Astrocyte of the cerebellum (primary cell): ENCODE results near the gene COL9A3.
A peak's percentile ranks its signal among the peaks of the same experiment; 100 is the strongest.

Experiments used
- DNase-seq: peaks from one replicate; pipeline ENCODE4 v3.0.0-alpha.2; 2011; ENCODE audit warnings: low read depth
- H3K4me3 ChIP-seq: 2 replicates; pipeline ENCODE4 v1.5.1; 2011; ENCODE audit warnings: mild to moderate bottlenecking, low read depth, low read length, moderate library complexity
- CTCF ChIP-seq: IDR thresholded peaks from 2 replicates; pipeline ENCODE4 v1.5.1; 2012; ENCODE audit warnings: low read length, low read depth, moderate library complexity, mild to moderate bottlenecking; ENCODE audit errors: missing control alignments
- in situ Hi-C: cut with HindIII; loops from 2 replicates; pipeline ENCODE4 v1.10.0; 2017; ENCODE audit warnings: low sequenced_read_pairs

The COL9A3 gene

GRCh38 chr20:62822239-62822787 is 5.5 kb downstream of the COL9A3 start:
- DNase-seq: no peak
- no peak overlapping the region for H3K4me3 ChIP-seq
- in situ Hi-C loops: no loop called here
- no peak for TF ChIP-seq CTCF

- peak; percentile 35 for TF ChIP-seq CTCF
- in situ Hi-C loops: no loop called here
- no peak for DNase-seq
- no peak overlapping the region for H3K4me3 ChIP-seq
Measured at GRCh38 chr20:62822788-62823651, 6.2 kb downstream of the COL9A3 start.

GRCh38 chr20:62823688-62824475 is 7.0 kb downstream of the COL9A3 start:
- in situ Hi-C loops: no loop called here
- no peak for DNase-seq
- no peak overlapping the region for H3K4me3 ChIP-seq
- TF ChIP-seq CTCF: no peak

DNA sequence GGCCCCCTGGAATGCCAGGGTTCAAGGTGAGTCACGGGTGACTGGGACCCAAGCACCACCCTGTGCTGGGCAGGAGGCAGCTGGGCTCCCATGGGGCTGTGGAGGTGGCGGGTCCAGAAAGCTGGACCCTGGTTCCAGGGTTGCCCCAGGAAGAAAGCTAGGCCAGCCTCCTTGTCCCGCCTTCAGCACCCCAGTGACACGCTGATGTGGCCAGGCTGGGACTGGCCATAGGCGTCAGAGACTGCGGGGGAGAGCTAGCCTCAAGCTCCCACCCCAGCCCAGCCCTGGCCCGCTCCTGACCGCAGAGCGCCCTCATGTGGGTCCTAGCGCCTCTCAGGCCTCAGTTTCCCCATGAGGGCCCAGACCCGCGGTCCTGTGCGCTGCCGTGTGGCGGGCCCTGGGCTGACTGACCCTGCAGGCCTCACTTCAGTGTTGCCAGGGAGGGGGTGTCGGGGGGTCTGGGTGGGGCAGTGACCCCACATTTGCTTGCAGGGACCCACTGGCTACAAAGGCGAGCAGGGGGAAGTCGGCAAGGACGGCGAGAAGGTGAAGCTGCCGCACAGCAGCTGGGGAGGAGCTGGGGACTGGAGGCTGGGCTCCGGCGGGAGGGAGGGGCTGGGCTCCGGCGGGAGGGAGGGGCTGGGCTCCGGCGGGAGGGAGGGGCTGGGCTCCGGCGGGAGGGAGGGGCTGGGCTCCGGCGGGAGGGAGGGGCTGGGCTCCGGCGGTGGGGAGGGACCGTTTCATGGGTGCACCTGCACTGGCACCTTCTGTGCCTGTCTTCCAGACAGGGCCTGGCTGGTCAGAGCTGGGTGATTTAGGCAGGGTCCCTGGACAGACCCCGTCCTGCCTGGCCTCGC is 7.9 kb downstream of the COL9A3 start:
- no peak overlapping the region for H3K4me3 ChIP-seq
- no peak for TF ChIP-seq CTCF
- in situ Hi-C loops: no loop called here
- no peak for DNase-seq

- no peak overlapping the region for H3K4me3 ChIP-seq
- in situ Hi-C loops: no loop called here
- no peak for DNase-seq
- no peak for TF ChIP-seq CTCF
Measured at GRCh38 chr20:62825333-62825985, 8.6 kb downstream of the COL9A3 start.
